MM.1S (cell line): ENCODE measurements around the gene DNAJA2.

Experiments used
- DNase-seq: peaks from one replicate; pipeline ENCODE4 v3.0.0-alpha.2; 2015
- H2AFZ ChIP-seq: fragments of 300-600 bp; sonication (generic); 2 replicates; pipeline ENCODE4 v1.6.0; 2016; ENCODE audit warnings: antibody characterized with exemption, low read length
- H3F3A ChIP-seq: fragments of 300-600 bp; sonication (generic); 2 replicates; pipeline ENCODE4 v1.6.1; 2016; ENCODE audit warnings: mild to moderate bottlenecking, antibody characterized with exemption, low read length, moderate library complexity, mixed read lengths; ENCODE audit not compliant: insufficient read depth
- H3K27ac ChIP-seq: fragments of 300-600 bp; sonication (generic); 2 replicates; pipeline ENCODE4 v1.5.1; 2016; ENCODE audit warnings: mild to moderate bottlenecking, low read length
- H3K27me3 ChIP-seq: fragments of 300-600 bp; sonication (generic); replicated peaks from 2 replicates; pipeline ENCODE4 v1.6.0; 2016; ENCODE audit warnings: low read length; ENCODE audit not compliant: insufficient read depth
- H3K36me3 ChIP-seq: fragments of 300-600 bp; sonication (generic); replicated peaks from 2 replicates; pipeline ENCODE4 v1.6.1; 2016; ENCODE audit warnings: mild to moderate bottlenecking, low read length, mixed read lengths; ENCODE audit not compliant: insufficient read depth
- H3K4me1 ChIP-seq: fragments of 300-600 bp; sonication (generic); 2 replicates; pipeline ENCODE4 v1.6.1; 2016; ENCODE audit warnings: low read length, mixed read lengths
- H3K4me2 ChIP-seq: fragments of 300-600 bp; sonication (generic); 2 replicates; pipeline ENCODE4 v1.6.0; 2016; ENCODE audit warnings: low read depth, low read length
- H3K4me3 ChIP-seq: fragments of 300-600 bp; sonication (generic); 2 replicates; pipeline ENCODE4 v1.5.1; 2016; ENCODE audit warnings: low read length, mixed read lengths
- H3K79me2 ChIP-seq: fragments of 300-600 bp; sonication (generic); 2 replicates; pipeline ENCODE4 v1.6.1; 2016; ENCODE audit warnings: mixed run types, low read length, mixed read lengths
- H3K9ac ChIP-seq: fragments of 300-600 bp; sonication (generic); 2 replicates; pipeline ENCODE4 v1.6.1; 2016; ENCODE audit warnings: low read length, mixed read lengths
- H3K9me2 ChIP-seq: fragments of 300-600 bp; sonication (generic); replicated peaks from 2 replicates; pipeline ENCODE4 v1.6.1; 2016; ENCODE audit warnings: mild to moderate bottlenecking, low read length, mixed read lengths; ENCODE audit not compliant: insufficient read depth
- H3K9me3 ChIP-seq: fragments of 300-600 bp; sonication (generic); replicated peaks from 2 replicates; pipeline ENCODE4 v1.6.1; 2016; ENCODE audit warnings: mild to moderate bottlenecking, low read length, mixed read lengths; ENCODE audit not compliant: insufficient read depth
- H4K20me1 ChIP-seq: fragments of 300-600 bp; sonication (generic); 2 replicates; pipeline ENCODE4 v1.6.1; 2016; ENCODE audit warnings: mild to moderate bottlenecking, low read length, moderate library complexity, mixed read lengths; ENCODE audit not compliant: insufficient read depth
- CTCF ChIP-seq: fragments of 300-600 bp; sonication (generic); IDR thresholded peaks from 2 replicates; pipeline ENCODE4 v1.5.1; 2016; ENCODE audit warnings: antibody characterized with exemption, low read length, mixed read lengths
- EZH2 ChIP-seq: fragments of 300-600 bp; sonication (generic); optimal IDR thresholded peaks from 2 replicates; pipeline ENCODE3; 2017; ENCODE audit warnings: low read depth, mild to moderate bottlenecking, antibody characterized with exemption, low read length, mixed read lengths
- EZH2phosphoT487 ChIP-seq: fragments of 300-600 bp; sonication (generic); IDR thresholded peaks from 2 replicates; pipeline ENCODE4 v1.6.1; 2018; ENCODE audit warnings: antibody characterized with exemption, low read length

Gene DNAJA2

GRCh38 chr16:46975908-46976470, 2.5 kb upstream of the DNAJA2 start:
- no peak overlapping the region for H3K9ac ChIP-seq
- TF ChIP-seq EZH2 = no peak
- TF ChIP-seq EZH2phosphoT487 = no peak
- no peak for TF ChIP-seq CTCF

GRCh38 chr16:46975165-46975564, 1.7 kb upstream of the DNAJA2 start:
- Histone ChIP-seq H2AFZ (no peak overlapping the region), H3K9me3 (no peaks in the 10 kb centered on the region), H3K27ac (no peak overlapping the region), H3K79me2 (peaks cover 42% of the 10 kb centered on the region), H3K4me2 (no peak overlapping the region), H3K36me3 (no peaks in the 10 kb centered on the region; the same call in 1 of the 2 replicates), H3K27me3 (no peaks in the 10 kb centered on the region), H3K4me3 (no peak overlapping the region), H3K9me2 (no peaks in the 10 kb centered on the region), H3F3A (peaks cover 10% of the 10 kb centered on the region), H3K9ac (no peak overlapping the region), H3K4me1 (peaks cover 21% of the 10 kb centered on the region), H4K20me1 (peaks cover 7% of the 10 kb centered on the region; the same call in 1 of the 2 replicates)
- TF ChIP-seq EZH2 = no peak
- no peak for TF ChIP-seq CTCF
- TF ChIP-seq EZH2phosphoT487 = no peak
- no peak for DNase-seq

More at GRCh38 chr16:46975908-46976470, 2.5 kb upstream of the DNAJA2 start:
- Histone ChIP-seq H3K9me2 (no peaks in the 10 kb centered on the region), H3K79me2 (peaks cover 34% of the 10 kb centered on the region), H3F3A (peaks cover 10% of the 10 kb centered on the region), H3K4me1 (peaks cover 21% of the 10 kb centered on the region), H3K4me2 (peak overlapping the region; percentile 0; the same call in 1 of the 2 replicates), H3K36me3 (no peaks in the 10 kb centered on the region; the same call in 1 of the 2 replicates), H2AFZ (no peak overlapping the region), H3K9me3 (no peaks in the 10 kb centered on the region), H3K4me3 (no peak overlapping the region), H4K20me1 (peaks cover 7% of the 10 kb centered on the region; the same call in 1 of the 2 replicates), H3K27ac (no peak overlapping the region), H3K27me3 (no peaks in the 10 kb centered on the region)
- no peak for DNase-seq

GRCh38 chr16:46974352-46974751, 878 bp upstream of the DNAJA2 start:
- Histone ChIP-seq H3K27ac (peak overlapping the region; percentile 84; the same call in 1 of the 2 replicates), H3K9me2 (no peaks in the 10 kb centered on the region), H3K4me2 (peak overlapping the region; percentile 67), H3K4me3 (peak overlapping the region; percentile 97), H2AFZ (peak overlapping the region; percentile 81), H4K20me1 (peaks cover 10% of the 10 kb centered on the region), H3K4me1 (peaks cover 21% of the 10 kb centered on the region), H3K79me2 (peaks cover 50% of the 10 kb centered on the region), H3K9ac (peak overlapping the region; percentile 89), H3K36me3 (no peaks in the 10 kb centered on the region; the same call in 1 of the 2 replicates), H3K9me3 (no peaks in the 10 kb centered on the region), H3K27me3 (no peaks in the 10 kb centered on the region), H3F3A (peaks cover 10% of the 10 kb centered on the region)
- DNase-seq = peak; percentile 61
- no peak for TF ChIP-seq CTCF
- TF ChIP-seq EZH2phosphoT487 = no peak
- TF ChIP-seq EZH2 = no peak
